Breast epithelium (tissue), 3 donors: ENCODE data around the gene MFSD6L.

Experiments used
- POLR2A ChIP-seq: fragments of 450-650 bp; IDR thresholded peaks from one replicate; pipeline ENCODE4 v1.6.1; 2016; ENCODE audit warnings: antibody characterized with exemption, mild to moderate bottlenecking, moderate library complexity
- POLR2AphosphoS5 ChIP-seq, 3 donors: sonication (generic); formaldehyde crosslinking; IDR thresholded peaks; one replicate each; pipeline ENCODE4 v1.6.1; 2017; ENCODE audit warnings: antibody characterized with exemption in 3 of 3
- TF ChIP-seq, protein P1 (sequence below), 3 donors: fragments of 450-650 bp; IDR thresholded peaks; one replicate each; pipeline ENCODE4 v1.5.1; 2016 to 2017; ENCODE audit warnings: antibody characterized with exemption in 3 of 3, mild to moderate bottlenecking in 3 of 3, moderate library complexity in 3 of 3

GRCh38 chr17:8828517-8828875 lies 29.3 kb upstream of the MFSD6L start:
- TF ChIP-seq, protein P1, sequence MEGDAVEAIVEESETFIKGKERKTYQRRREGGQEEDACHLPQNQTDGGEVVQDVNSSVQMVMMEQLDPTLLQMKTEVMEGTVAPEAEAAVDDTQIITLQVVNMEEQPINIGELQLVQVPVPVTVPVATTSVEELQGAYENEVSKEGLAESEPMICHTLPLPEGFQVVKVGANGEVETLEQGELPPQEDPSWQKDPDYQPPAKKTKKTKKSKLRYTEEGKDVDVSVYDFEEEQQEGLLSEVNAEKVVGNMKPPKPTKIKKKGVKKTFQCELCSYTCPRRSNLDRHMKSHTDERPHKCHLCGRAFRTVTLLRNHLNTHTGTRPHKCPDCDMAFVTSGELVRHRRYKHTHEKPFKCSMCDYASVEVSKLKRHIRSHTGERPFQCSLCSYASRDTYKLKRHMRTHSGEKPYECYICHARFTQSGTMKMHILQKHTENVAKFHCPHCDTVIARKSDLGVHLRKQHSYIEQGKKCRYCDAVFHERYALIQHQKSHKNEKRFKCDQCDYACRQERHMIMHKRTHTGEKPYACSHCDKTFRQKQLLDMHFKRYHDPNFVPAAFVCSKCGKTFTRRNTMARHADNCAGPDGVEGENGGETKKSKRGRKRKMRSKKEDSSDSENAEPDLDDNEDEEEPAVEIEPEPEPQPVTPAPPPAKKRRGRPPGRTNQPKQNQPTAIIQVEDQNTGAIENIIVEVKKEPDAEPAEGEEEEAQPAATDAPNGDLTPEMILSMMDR (IDR thresholded peaks at IDR 0.05): no peak
- TF ChIP-seq POLR2A (no peak), POLR2AphosphoS5 (IDR thresholded peaks at IDR 0.05) (no peak)
